CD4-positive, alpha-beta T cell treated with Interleukin-10 for 1 hour (primary cell): ENCODE measurements around the gene RWDD3.

Experiments used
- DNase-seq: peaks from one replicate; pipeline ENCODE4 v3.0.0-alpha.2; 2020

Gene RWDD3

GRCh38 chr1:95287081-95287480 is 53.1 kb downstream of the RWDD3 start:
- no peak for DNase-seq

- DNase-seq = no peak
These were observed 53.8 kb downstream of the RWDD3 start for GRCh38 chr1:95287825-95288224.
